Osteoblast (primary cell): Measurements from ENCODE around the gene PTH1R. TPM values are rescaled to one million over a fixed set of nuclear protein-coding genes. Genes with fewer than 3 reads are reported as not detected.

Experiments used
- DNase-seq: peaks from one replicate; pipeline ENCODE4 v3.0.0; 2011; ENCODE audit warnings: low spot score, mixed read lengths; ENCODE audit not compliant: insufficient read length; ENCODE audit errors: missing footprints
- H2AFZ ChIP-seq: 2 replicates; pipeline ENCODE4 v1.6.0; 2011; ENCODE audit warnings: mild to moderate bottlenecking, low read length
- H3K27ac ChIP-seq: 2 replicates; pipeline ENCODE4 v1.5.1; 2011; ENCODE audit warnings: mild to moderate bottlenecking, low read depth, low read length, moderate library complexity
- H3K27me3 ChIP-seq: 2 replicates; pipeline ENCODE4 v1.6.0; 2012; ENCODE audit warnings: mild to moderate bottlenecking, control low read depth, inconsistent platforms, low read length, moderate library complexity; ENCODE audit not compliant: insufficient read depth
- H3K36me3 ChIP-seq: 2 replicates; pipeline ENCODE4 v1.5.1; 2011; ENCODE audit warnings: mild to moderate bottlenecking, low read length, control low read depth, moderate library complexity; ENCODE audit not compliant: insufficient read depth
- H3K4me1 ChIP-seq: 2 replicates; pipeline ENCODE4 v1.5.1; 2011; ENCODE audit warnings: mild to moderate bottlenecking, low read length, control low read depth, moderate library complexity; ENCODE audit not compliant: insufficient read depth
- H3K4me2 ChIP-seq: 2 replicates; pipeline ENCODE4 v1.6.0; 2011; ENCODE audit warnings: mild to moderate bottlenecking, low read length; ENCODE audit not compliant: insufficient read depth
- H3K4me3 ChIP-seq: fragments of 200-600 bp; sonication (generic); 3 replicates; pipeline ENCODE4 v1.5.1; 2012; ENCODE audit warnings: mild to moderate bottlenecking, low read length, inconsistent platforms; ENCODE audit not compliant: insufficient read depth
- H3K79me2 ChIP-seq: 2 replicates; pipeline ENCODE4 v1.6.0; 2012; ENCODE audit warnings: mild to moderate bottlenecking, low read length, control low read depth, inconsistent platforms; ENCODE audit not compliant: insufficient read depth
- H3K9me3 ChIP-seq: 2 replicates; pipeline ENCODE4 v1.5.1; 2011; ENCODE audit warnings: low read depth, low read length, control low read depth
- H4K20me1 ChIP-seq: 2 replicates; pipeline ENCODE4 v1.6.0; 2012; ENCODE audit warnings: mild to moderate bottlenecking, low read length, control low read depth; ENCODE audit not compliant: insufficient read depth
- CTCF ChIP-seq: IDR thresholded peaks from 2 replicates; pipeline ENCODE4 v1.5.1; 2011; ENCODE audit warnings: mild to moderate bottlenecking, low read depth, low read length, moderate library complexity; ENCODE audit errors: extremely low read depth
- total RNA-seq: library from RNA; depleted of rRNA; stranded (reverse); fragments of >200 nt; gene quantifications from 2 replicates; pipeline ENCODE4 v1.2.3, GENCODE V29; 2012

The PTH1R gene
- total RNA-seq, 1 donor, result 0.36 TPM

- no peaks in the 10 kb centered on the region for H3K79me2 ChIP-seq
- no peak overlapping the region for H2AFZ ChIP-seq
- no peaks in the 10 kb centered on the region for H3K36me3 ChIP-seq
- H3K4me1 ChIP-seq, result peaks cover 19% of the 10 kb centered on the region
- H3K9me3 ChIP-seq, result no peaks in the 10 kb centered on the region
- no peaks in the 10 kb centered on the region for H3K27me3 ChIP-seq
- H4K20me1 ChIP-seq, result no peaks in the 10 kb centered on the region
- no peak overlapping the region for H3K4me3 ChIP-seq
- no peak overlapping the region for H3K4me2 ChIP-seq
- no peak for TF ChIP-seq CTCF
- DNase-seq, result peak; percentile 58
- H3K27ac ChIP-seq, result no peak overlapping the region
These were observed 29.0 kb downstream of the PTH1R start for GRCh38 chr3:46906471-46907058.

GRCh38 chr3:46907271-46907670 lies 29.8 kb downstream of the PTH1R start:
- Histone ChIP-seq H3K79me2 (no peaks in the 10 kb centered on the region), H3K4me1 (peaks cover 19% of the 10 kb centered on the region), H3K4me2 (no peak overlapping the region), H3K9me3 (no peaks in the 10 kb centered on the region), H2AFZ (no peak overlapping the region), H3K27ac (no peak overlapping the region), H3K4me3 (no peak overlapping the region), H3K36me3 (no peaks in the 10 kb centered on the region), H4K20me1 (no peaks in the 10 kb centered on the region), H3K27me3 (no peaks in the 10 kb centered on the region)
- DNase-seq, result peak; percentile 66
- TF ChIP-seq CTCF, result no peak

GRCh38 chr3:46907960-46908293 lies 30.4 kb downstream of the PTH1R start:
- no peaks in the 10 kb centered on the region for H3K9me3 ChIP-seq
- no peak overlapping the region for H3K27ac ChIP-seq
- H3K4me2 ChIP-seq, result no peak overlapping the region
- TF ChIP-seq CTCF, result no peak
- H3K79me2 ChIP-seq, result no peaks in the 10 kb centered on the region
- DNase-seq, result no peak
- H4K20me1 ChIP-seq, result no peaks in the 10 kb centered on the region
- H2AFZ ChIP-seq, result no peak overlapping the region
- H3K36me3 ChIP-seq, result no peaks in the 10 kb centered on the region
- H3K27me3 ChIP-seq, result no peaks in the 10 kb centered on the region
- H3K4me1 ChIP-seq, result peaks cover 19% of the 10 kb centered on the region
- no peak overlapping the region for H3K4me3 ChIP-seq

GRCh38 chr3:46908294-46908985 lies 30.9 kb downstream of the PTH1R start:
- Histone ChIP-seq H3K4me3 (peak overlapping the region; percentile 41), H2AFZ (no peak overlapping the region), H3K27me3 (no peaks in the 10 kb centered on the region), H3K9me3 (no peaks in the 10 kb centered on the region), H3K79me2 (no peaks in the 10 kb centered on the region), H3K4me1 (peaks cover 20% of the 10 kb centered on the region), H3K36me3 (no peaks in the 10 kb centered on the region), H4K20me1 (no peaks in the 10 kb centered on the region), H3K4me2 (peak overlapping the region; percentile 67), H3K27ac (peak overlapping the region; percentile 28)
- TF ChIP-seq CTCF, result peak; percentile 19
- DNase-seq, result peak; percentile 91
